AG04449 (cell line): ENCODE measurements around the gene BPHL.
"Not testable (repeated sequence)": the region's sequence is repeated elsewhere in the genome, so short reads cannot be mapped to it uniquely, and the experiment has no call there.

Experiments used
- CTCF ChIA-PET: fragments of 350-600 bp; formaldehyde crosslinking; extraction: SDS; loops from one replicate; lab custom pipeline; 2021; ENCODE audit warnings: antibody characterized with exemption; lab: Yijun Ruan, JAX
- POLR2A ChIA-PET: fragments of 400-600, 350-600 bp; formaldehyde crosslinking; extraction: SDS; loops from one replicate; lab custom pipeline; 2020; ENCODE audit warnings: antibody characterized with exemption, inconsistent platforms; lab: Yijun Ruan, JAX
- DNase-seq: peaks from one replicate; pipeline ENCODE4 v3.0.0-alpha.2; 2010; ENCODE audit warnings: low read depth, low spot score
- H3K4me3 ChIP-seq: 2 replicates; pipeline ENCODE4 v1.5.1; 2011; ENCODE audit warnings: low read depth, mild to moderate bottlenecking, control low read depth, low read length
- CTCF ChIP-seq: IDR thresholded peaks from one replicate; pipeline ENCODE4 v1.5.1; 2011; ENCODE audit warnings: mild to moderate bottlenecking, moderate library complexity, low read length, control low read depth, inconsistent platforms; ENCODE audit not compliant: insufficient read depth; ENCODE audit errors: missing control alignments

BPHL gene

GRCh38 chr6:3195420-3195694, 76.8 kb downstream of the BPHL start:
- DNase-seq = no peak
- ChIA-PET CTCF (no interaction called here), POLR2A (no interaction called here)
- no peak overlapping the region for H3K4me3 ChIP-seq
- no peak for TF ChIP-seq CTCF

DNA sequence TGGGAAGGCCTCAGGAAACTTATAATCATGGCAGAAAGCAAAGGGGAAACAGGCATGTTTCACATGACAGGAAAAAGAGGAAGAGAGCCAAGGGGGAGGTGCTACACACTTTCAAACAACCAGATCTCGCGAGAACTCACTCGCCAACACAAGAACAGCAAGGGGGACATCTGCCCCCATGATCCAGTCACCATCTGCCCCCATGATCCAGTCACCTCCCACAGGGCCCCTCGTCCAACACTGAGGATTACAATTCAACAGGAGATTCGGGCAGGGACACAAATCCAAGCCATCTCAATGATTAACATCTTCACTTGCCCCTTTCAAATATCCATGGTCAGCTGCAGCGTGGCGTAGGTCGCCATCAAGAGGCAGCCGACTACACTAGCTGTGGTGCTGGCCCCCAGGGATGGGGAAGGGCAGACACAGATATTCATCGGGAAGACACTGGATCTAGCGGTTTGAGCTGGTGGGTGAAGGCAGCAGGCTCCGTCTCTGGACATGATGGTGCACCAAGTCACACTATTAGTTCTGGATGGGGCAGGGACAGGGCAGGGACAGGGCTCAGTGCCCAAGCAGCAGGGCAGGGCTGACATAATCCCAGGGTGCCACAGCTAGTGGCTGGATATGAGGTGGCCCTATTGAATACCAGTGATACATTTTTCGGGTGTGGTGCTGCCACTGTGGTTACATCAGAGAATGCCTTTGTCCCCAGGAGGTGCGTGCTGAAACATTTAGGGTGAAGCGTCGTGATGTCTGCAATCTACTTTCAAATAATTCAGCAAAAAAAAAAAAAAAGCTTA, 77.4 kb downstream of the BPHL start:
- no peak for TF ChIP-seq CTCF
- POLR2A ChIA-PET = no interaction called here
- CTCF ChIA-PET = no interaction called here
- no peak overlapping the region for H3K4me3 ChIP-seq
- DNase-seq = no peak

GRCh38 chr6:3196770-3197169, 78.3 kb downstream of the BPHL start:
- POLR2A ChIA-PET = no interaction called here
- CTCF ChIA-PET = no interaction called here
- no peak for TF ChIP-seq CTCF
- H3K4me3 ChIP-seq = no peak overlapping the region
- no peak for DNase-seq

- POLR2A ChIA-PET, H3K4me3 ChIP-seq, DNase-seq, CTCF ChIA-PET: not testable (repeated sequence)
Measured at GRCh38 chr6:3197734-3198133, 79.2 kb downstream of the BPHL start.

DNA sequence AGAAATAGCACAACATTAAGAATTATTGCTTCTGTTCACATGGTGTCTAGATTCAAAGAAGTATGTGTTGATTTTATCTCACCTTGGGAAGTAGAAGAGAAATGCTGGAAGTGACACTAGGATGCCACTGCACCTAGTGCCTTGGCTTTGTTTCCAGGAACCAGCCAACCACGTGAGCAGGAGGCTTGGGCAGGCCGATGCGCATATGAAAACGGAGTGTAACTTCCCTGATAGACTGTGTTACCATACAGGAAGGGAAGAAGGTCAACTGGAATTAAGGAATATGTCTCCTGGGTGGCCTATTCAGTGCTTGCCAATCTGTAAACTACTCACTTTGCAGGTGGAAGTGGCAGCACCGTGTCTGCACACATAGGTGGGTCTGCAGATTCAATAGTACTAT, 80.9 kb downstream of the BPHL start:
- TF ChIP-seq CTCF = no peak
- CTCF ChIA-PET = no interaction called here
- no peak for DNase-seq
- POLR2A ChIA-PET = no interaction called here
- H3K4me3 ChIP-seq = no peak overlapping the region

GRCh38 chr6:3200682-3201081, 82.2 kb downstream of the BPHL start:
- POLR2A ChIA-PET = no interaction called here
- CTCF ChIA-PET = interaction anchor here (1.0 kb wide), 1 partner anchor 10 kb away, joined by 4 read pairs; no protein-coding TSS in a partner anchor
- TF ChIP-seq CTCF = no peak
- DNase-seq = no peak
- H3K4me3 ChIP-seq = no peak overlapping the region

DNA sequence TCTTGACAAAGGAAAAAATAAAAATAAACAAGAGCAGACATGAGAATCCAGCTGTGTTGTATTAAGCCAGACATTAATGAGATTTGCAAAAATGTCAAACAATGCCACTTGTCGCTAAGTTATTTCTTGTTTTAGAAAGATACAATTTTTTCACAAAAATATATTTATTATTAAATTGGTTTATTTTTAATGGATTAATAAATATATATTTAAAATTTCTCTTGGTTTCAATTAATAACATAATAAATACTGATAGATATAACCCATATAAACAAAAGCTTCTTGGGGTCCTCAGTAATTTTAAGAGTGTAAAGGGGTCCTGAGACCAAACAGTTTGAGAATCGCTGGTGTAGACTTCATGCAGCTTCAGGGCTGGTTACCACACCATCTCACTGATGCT, 82.9 kb downstream of the BPHL start:
- DNase-seq = no peak
- TF ChIP-seq CTCF = no peak
- ChIA-PET POLR2A (no interaction called here), CTCF (no interaction called here)
- H3K4me3 ChIP-seq = no peak overlapping the region
